ENCODE results near the gene KRTAP21-2. TPM values are rescaled to one million over a fixed set of nuclear protein-coding genes. Genes with fewer than 3 reads are reported as not detected.

KRTAP21-2 gene
- total RNA-seq, 1 experiment from 2014 or later, result not detected

GRCh38 chr21:30740462-30740861 lies 6.6 kb downstream of the KRTAP21-2 start:
- H3K4me2 ChIP-seq (ENCODE audit: insufficient read depth, insufficient read length, low read length), result no peak overlapping the region
- H4K8ac ChIP-seq (replicated peaks; ENCODE audit: insufficient read length, low read depth, low read length), result no peak overlapping the region
- Mint-ChIP-seq H3K27me3 (ENCODE audit: low read depth) (no peaks in the 10 kb centered on the region), H3K4me3 (no peak overlapping the region), H3K27ac (no peak overlapping the region), H3K9me3 (peaks cover 0 to 20% of the 10 kb centered on the region in 2 experiments; a peak in 4 of 5 replicates), H3K4me1 (no peaks in the 10 kb centered on the region), H3K36me3 (ENCODE audit: insufficient read depth in 1 of 3, low read depth in 3 of 3) (peaks cover 0 to 24% (median 0%) of the 10 kb centered on the region in 3 experiments; a peak in 2 of 7 replicates)
- no peaks in the 10 kb centered on the region for H3K27me3 ChIP-seq (ENCODE audit: insufficient read depth, low read length)
- no peak overlapping the region for H3K23ac ChIP-seq (ENCODE audit: insufficient read length, low read depth, low read length)
- no peak overlapping the region for H3K18ac ChIP-seq (ENCODE audit: insufficient read length, low read depth, low read length)
- H4K20me1 ChIP-seq (ENCODE audit: control insufficient read depth, insufficient read depth, insufficient read length), result no peaks in the 10 kb centered on the region
- WGBS (ENCODE audit: extremely low coverage, insufficient read length, low lambda C conversion rate), result no CpG with 5 or more reads among the region's 2 CpGs
- no peak overlapping the region for H2BK20ac ChIP-seq (ENCODE audit: low read depth, low read length, poor library complexity, severe bottlenecking)
- H2AFZ ChIP-seq (ENCODE audit: low read length), result no peak overlapping the region
- H3K9ac ChIP-seq (ENCODE audit: extremely low read depth, insufficient read length, low read length), result no peak overlapping the region
- no peak overlapping the region for H2BK12ac ChIP-seq (ENCODE audit: insufficient read length, low read depth, low read length)
- no peak overlapping the region for H2BK120ac ChIP-seq (ENCODE audit: low read depth, low read length, poor library complexity, severe bottlenecking)
- no peaks in the 10 kb centered on the region for H3K79me2 ChIP-seq (ENCODE audit: insufficient read depth, low read length)
- no peak overlapping the region for H4K5ac ChIP-seq (ENCODE audit: insufficient read length, low read depth, low read length)
- H3K27ac ChIP-seq (ENCODE audit: insufficient read length, low read depth, low read length), result no peak overlapping the region
- no peaks in the 10 kb centered on the region for H3K23me2 ChIP-seq (ENCODE audit: insufficient read length, low read depth, low read length, poor library complexity, severe bottlenecking)
- H2AK5ac ChIP-seq (ENCODE audit: insufficient read length, low read length), result no peak overlapping the region
- no peak overlapping the region for H3T11ph ChIP-seq (ENCODE audit: low read length)
- TF ChIP-seq CTCF (conservative IDR thresholded peaks at IDR 0.05), result no peak
- no peaks in the 10 kb centered on the region for H3K9me3 ChIP-seq (ENCODE audit: control insufficient read depth, low read depth, low read length)
- no peak for DNase-seq
- no peak overlapping the region for H2BK15ac ChIP-seq (ENCODE audit: low read depth, low read length)
- H3K14ac ChIP-seq (ENCODE audit: insufficient read depth, low read length), result no peak overlapping the region
- H3K56ac ChIP-seq (ENCODE audit: insufficient read length, low read depth, low read length), result no peak overlapping the region
- no peak overlapping the region for H4K91ac ChIP-seq (ENCODE audit: insufficient read length, low read depth, low read length)
- no peak overlapping the region for H2BK5ac ChIP-seq (ENCODE audit: insufficient read length, low read length)
- H3K4ac ChIP-seq (ENCODE audit: low read depth, low read length), result no peak overlapping the region
- no peaks in the 10 kb centered on the region for H3K4me1 ChIP-seq (ENCODE audit: insufficient read depth, low read length)
- H3K79me1 ChIP-seq (ENCODE audit: insufficient read depth, low read depth, low read length, poor library complexity, severe bottlenecking), result no peaks in the 10 kb centered on the region
